ENCODE measurements around the gene COL24A1. TPM values are rescaled to one million over a fixed set of nuclear protein-coding genes. Genes with fewer than 3 reads are reported as not detected.

The COL24A1 gene
- total RNA-seq, 1 experiment from 2014 or later, result 0.35 TPM

DNA sequence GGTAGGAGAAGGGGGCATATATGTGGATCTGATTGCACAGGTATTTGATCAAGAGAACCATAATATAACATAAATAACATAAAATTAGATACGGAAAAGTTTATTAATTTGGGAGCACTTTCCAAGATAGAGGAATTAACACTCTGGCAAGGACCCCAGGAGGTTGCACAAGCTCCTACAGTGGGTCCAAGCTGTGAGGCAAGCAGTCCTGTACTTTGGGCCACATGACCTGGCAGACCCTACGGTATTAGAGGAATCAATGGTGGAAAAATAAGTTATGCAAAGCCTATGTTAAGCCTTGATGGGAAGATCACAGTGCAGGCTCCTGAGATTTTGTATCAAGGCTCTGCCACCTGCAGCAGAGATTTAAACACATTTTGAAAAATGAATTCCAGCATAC, 220.1 kb downstream of the COL24A1 start:
- no peak overlapping the region for H3K4me3 Mint-ChIP-seq
- DNase-seq, result no peak
- TF ChIP-seq, protein P1, sequence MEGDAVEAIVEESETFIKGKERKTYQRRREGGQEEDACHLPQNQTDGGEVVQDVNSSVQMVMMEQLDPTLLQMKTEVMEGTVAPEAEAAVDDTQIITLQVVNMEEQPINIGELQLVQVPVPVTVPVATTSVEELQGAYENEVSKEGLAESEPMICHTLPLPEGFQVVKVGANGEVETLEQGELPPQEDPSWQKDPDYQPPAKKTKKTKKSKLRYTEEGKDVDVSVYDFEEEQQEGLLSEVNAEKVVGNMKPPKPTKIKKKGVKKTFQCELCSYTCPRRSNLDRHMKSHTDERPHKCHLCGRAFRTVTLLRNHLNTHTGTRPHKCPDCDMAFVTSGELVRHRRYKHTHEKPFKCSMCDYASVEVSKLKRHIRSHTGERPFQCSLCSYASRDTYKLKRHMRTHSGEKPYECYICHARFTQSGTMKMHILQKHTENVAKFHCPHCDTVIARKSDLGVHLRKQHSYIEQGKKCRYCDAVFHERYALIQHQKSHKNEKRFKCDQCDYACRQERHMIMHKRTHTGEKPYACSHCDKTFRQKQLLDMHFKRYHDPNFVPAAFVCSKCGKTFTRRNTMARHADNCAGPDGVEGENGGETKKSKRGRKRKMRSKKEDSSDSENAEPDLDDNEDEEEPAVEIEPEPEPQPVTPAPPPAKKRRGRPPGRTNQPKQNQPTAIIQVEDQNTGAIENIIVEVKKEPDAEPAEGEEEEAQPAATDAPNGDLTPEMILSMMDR (conservative IDR thresholded peaks at IDR 0.05), result no peak
- Histone ChIP-seq H3K9me3 (ENCODE audit: control insufficient read depth, low read depth, low read length) (no peaks in the 10 kb centered on the region), H2BK120ac (ENCODE audit: low read depth, low read length, poor library complexity, severe bottlenecking) (no peak overlapping the region), H3K18ac (ENCODE audit: insufficient read length, low read depth, low read length) (no peak overlapping the region), H3K9ac (ENCODE audit: extremely low read depth, insufficient read length, low read length) (no peak overlapping the region), H3K14ac (ENCODE audit: insufficient read depth, low read length) (no peak overlapping the region), H3K23me2 (ENCODE audit: insufficient read length, low read depth, low read length, poor library complexity, severe bottlenecking) (no peaks in the 10 kb centered on the region), H3K79me2 (ENCODE audit: insufficient read depth, low read length) (no peaks in the 10 kb centered on the region), H3K4me2 (ENCODE audit: insufficient read depth, insufficient read length, low read length) (no peak overlapping the region), H2BK12ac (ENCODE audit: insufficient read length, low read depth, low read length) (no peak overlapping the region), H3K4me1 (ENCODE audit: insufficient read depth, low read length) (no peaks in the 10 kb centered on the region), H3K23ac (ENCODE audit: insufficient read length, low read depth, low read length) (no peak overlapping the region), H3T11ph (ENCODE audit: low read length) (no peak overlapping the region), H2AK5ac (ENCODE audit: insufficient read length, low read length) (no peak overlapping the region), H3K4ac (ENCODE audit: low read depth, low read length) (no peak overlapping the region), H3K27ac (ENCODE audit: insufficient read length, low read depth, low read length) (no peak overlapping the region), H2BK5ac (ENCODE audit: insufficient read length, low read length) (no peak overlapping the region), H2BK15ac (ENCODE audit: low read depth, low read length) (no peak overlapping the region), H4K20me1 (ENCODE audit: control insufficient read depth, insufficient read depth, insufficient read length) (no peaks in the 10 kb centered on the region), H3K27me3 (ENCODE audit: insufficient read depth, low read length) (no peaks in the 10 kb centered on the region), H2BK20ac (ENCODE audit: low read depth, low read length, poor library complexity, severe bottlenecking) (no peak overlapping the region), H3K56ac (ENCODE audit: insufficient read length, low read depth, low read length) (no peak overlapping the region), H4K5ac (ENCODE audit: insufficient read length, low read depth, low read length) (no peak overlapping the region), H3K79me1 (ENCODE audit: insufficient read depth, low read depth, low read length, poor library complexity, severe bottlenecking) (no peaks in the 10 kb centered on the region), H4K91ac (ENCODE audit: insufficient read length, low read depth, low read length) (no peak overlapping the region), H4K8ac (replicated peaks; ENCODE audit: insufficient read length, low read depth, low read length) (no peak overlapping the region), H2AFZ (ENCODE audit: low read length) (no peak overlapping the region)
- no peaks in the 10 kb centered on the region for H3K9me3 Mint-ChIP-seq
- H3K27me3 Mint-ChIP-seq (ENCODE audit: low read depth), result no peaks in the 10 kb centered on the region
- no peaks in the 10 kb centered on the region for H3K36me3 Mint-ChIP-seq (ENCODE audit: insufficient read depth in 1 of 3, low read depth in 3 of 3)
- no peak overlapping the region for H3K27ac Mint-ChIP-seq
- no peaks in the 10 kb centered on the region for H3K4me1 Mint-ChIP-seq
- WGBS (ENCODE audit: extremely low coverage, insufficient read length, low lambda C conversion rate), result no CpG with 5 or more reads among the region's 2 CpGs
